Vagina (tissue), 2 donors: Measurements from ENCODE around the gene RIC8B.

Source experiments
- CTCF ChIP-seq, 3 experiments: fragments of 450-650 bp in 2 of 3; fragments of 200-600 bp in 1 of 3; sonication (generic) in 1 of 3; IDR thresholded peaks; one replicate each; pipeline ENCODE4 v1.5.1; 2017 to 2019; ENCODE audit warnings: antibody characterized with exemption in 3 of 3, mild to moderate bottlenecking in 2 of 3, moderate library complexity in 2 of 3
- POLR2A ChIP-seq, 2 donors: fragments of 450-650 bp; IDR thresholded peaks; one replicate each; pipeline ENCODE4 v1.6.1; 2017; ENCODE audit warnings: antibody characterized with exemption in 2 of 2, mild to moderate bottlenecking in 2 of 2, moderate library complexity in 2 of 2

GRCh38 chr12:106913456-106913855 lies 139.0 kb downstream of the RIC8B start:
- TF ChIP-seq CTCF (IDR thresholded peaks at IDR 0.05) (no peak), POLR2A (IDR thresholded peaks at IDR 0.05) (no peak)
